Glomerular visceral epithelial cell (primary cell): ENCODE data around the gene ELOVL3.
"Not testable (repeated sequence)": the region's sequence is repeated elsewhere in the genome, so short reads cannot be mapped to it uniquely, and the experiment has no call there.

Source experiments
- DNase-seq: peaks from one replicate; pipeline ENCODE4 v3.0.0-alpha.2; 2016; ENCODE audit errors: extremely low spot score

The ELOVL3 gene

DNA sequence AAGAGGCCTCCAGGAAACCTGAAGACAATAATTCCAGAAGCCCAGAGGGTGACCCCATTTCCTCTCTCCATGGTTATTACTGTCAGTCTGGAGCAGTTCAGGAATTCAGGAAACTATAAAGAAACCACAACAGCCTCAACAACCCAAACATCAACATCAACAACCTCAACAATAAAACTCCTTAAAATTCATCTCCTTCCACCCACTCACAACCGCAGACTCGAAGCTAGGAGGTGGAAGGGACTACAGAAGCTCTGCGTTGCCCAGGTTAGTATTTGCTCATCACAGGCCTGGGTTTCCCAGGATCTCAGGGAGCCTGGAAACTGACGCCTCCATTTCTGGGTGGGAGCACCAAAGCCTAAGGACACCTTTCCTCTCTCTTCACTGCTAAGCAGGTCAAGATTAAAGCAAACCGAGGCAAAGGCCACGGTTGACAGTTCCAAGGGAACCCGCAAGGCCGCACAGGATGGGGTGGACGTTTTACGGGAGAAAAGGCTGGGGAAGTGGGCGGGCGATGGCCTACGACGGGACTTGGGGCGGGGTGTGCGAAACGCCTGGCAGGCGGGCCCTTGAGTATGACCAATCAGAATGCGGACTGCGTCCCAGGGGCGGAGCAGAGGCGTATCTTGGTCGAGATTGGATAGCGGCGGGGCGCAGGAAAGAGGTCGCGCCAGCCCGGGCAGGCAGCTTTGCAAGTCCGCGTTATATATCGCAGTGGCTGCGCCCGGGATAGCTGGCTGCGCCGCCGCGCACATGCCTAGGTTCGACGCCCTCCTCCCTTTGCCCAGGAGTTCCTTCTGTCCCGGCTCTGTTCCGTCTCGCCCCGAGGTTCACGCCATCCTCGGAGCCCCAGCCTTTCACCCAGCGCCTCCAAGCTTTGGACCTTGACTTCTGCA, at the start of gene ELOVL3:
ELOVL3 (plus strand) TSS at position 654 of the 896 bp plus-strand sequence. CDS start 250 bp downstream, outside the sequence.
- DNase-seq: peak; percentile 78

- no peak for DNase-seq
Observed at GRCh38 chr10:102184606-102185005, 41.5 kb upstream of the ELOVL3 start.

- DNase-seq: no peak
Observed at GRCh38 chr10:102185272-102185671, 40.8 kb upstream of the ELOVL3 start.

DNA sequence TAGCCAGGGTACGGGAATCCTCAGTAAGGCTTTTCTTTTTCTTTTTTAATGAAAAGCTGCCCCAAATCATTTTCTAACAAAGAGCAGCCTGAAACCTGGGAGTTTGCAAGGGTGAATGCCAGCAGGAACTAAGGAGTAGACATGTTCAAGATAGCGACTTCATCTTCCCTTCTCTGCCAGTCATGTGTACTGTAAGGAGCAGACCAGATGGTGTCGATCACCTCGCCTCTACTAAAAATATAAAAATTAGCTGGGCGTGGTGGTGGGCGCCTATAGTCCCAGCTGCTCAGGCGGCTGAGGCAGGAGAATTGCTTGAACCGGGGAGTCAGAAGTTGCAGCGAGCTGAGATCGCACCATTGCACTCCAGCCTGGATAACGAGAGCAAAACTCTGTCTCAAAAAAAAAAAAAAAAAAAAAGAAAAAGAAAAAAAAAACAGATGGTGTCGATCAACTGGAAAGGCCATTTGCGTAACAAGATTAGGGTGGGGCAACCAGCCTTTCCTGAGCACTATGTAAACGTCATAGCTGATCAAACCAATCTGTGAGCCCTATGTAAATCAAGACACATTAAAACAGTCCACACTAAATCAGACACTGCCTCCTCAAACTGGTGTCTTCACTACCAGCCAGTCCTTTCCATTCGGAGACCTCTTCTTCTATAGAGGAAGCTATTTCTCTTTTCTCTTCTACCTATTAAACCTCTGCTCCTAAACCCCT, 40.1 kb upstream of the ELOVL3 start:
- no peak for DNase-seq

DNA sequence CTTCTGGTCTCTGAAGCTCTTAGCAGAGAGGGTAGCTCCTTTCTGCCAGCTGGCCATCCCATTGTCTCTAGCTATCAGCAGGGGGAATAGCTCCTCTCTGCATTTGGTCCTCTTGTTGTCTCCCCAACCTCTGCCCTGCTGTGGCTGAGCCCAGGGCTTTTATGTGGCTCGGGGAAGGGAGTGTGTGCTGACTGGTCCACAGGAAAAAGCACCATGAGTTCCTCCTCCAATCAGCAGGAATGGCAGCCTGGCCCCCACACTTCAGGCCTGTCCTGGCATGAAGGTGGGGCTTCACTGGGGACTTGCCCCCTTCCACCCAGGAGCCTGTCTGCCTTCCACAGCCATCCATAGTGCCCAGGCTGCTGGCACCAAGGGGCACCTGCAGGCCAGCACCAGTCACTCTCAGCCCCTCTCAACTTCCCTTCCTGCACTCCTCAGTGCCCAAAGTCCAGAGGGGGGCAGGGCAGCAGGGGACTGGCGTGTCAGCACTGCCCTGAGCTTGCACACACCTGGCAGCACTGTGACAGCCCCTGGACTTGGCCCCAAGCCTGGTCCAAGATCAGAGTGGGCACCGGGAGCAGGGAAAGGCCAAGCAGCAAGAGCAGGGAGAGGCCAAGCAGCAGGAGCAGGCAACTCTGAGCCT, 37.7 kb upstream of the ELOVL3 start:
- no peak for DNase-seq

DNA sequence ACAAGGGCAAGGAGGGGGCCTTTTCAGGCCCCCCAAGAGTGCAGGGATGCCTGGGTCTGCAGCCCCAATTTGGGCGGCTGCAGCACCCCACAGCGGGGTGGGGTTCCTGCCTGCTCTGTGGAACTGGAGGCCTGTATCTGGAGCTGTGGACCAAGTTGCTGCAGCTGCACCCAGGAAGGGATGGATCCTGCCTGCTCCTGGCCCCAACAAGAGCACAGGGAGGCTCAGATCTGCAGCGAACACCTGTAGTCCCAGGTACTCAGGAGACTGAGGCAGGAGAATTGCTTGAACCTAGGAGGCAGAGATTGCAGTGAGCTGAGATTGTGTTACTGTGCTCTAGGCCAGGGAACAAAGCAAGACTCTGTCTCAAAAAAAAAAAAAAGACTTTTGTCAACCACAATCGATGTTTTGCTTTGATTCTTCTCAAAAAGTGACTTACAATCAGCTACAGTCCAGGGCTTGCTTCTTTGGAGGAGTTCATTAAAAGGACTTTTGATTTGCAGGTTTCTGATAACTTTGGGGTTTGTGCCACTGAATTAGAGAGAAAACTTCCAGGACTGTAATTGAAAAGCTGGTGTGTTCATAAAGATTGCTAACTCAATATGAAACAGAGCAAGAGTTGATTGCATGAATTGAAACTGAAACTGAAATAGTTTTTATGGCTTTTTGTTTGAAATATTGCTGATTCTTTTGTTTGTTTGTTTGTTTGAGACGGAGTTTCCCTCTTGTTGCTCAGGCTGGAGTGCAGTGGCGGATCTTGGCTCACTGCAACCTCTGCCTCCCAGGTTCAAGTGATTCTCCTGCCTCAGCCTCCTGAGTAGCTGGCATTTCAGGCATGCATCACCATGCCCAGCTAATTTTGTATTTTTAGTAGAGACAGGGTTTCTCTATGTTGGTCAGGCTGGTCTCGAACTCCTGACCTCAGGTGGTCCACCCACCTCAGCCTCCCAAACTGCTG, 36.9 kb upstream of the ELOVL3 start:
- DNase-seq: not testable (repeated sequence)

DNA sequence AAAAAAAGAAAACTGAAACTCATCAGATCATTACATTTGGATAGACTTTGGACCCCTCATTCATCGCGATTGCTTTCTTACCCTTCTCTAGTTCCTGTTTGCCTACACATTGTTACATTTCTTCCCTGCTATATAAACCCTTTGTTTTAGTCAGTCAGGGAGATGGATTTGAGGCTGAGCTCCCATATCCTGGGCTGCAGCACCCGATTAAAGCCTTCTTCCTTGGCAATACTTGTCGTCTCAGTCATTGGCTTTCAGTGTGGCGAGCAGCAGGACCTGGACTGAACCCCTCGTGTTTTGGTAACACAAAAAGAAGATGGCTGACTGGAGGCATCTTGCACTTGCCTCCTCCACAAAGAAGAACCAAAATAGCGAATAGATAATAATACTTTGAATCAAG, 34.1 kb upstream of the ELOVL3 start:
- DNase-seq: no peak

GRCh38 chr10:102195296-102195870, 30.7 kb upstream of the ELOVL3 start:
- no peak for DNase-seq

GRCh38 chr10:102196893-102197292, 29.2 kb upstream of the ELOVL3 start:
- DNase-seq: no peak

DNA sequence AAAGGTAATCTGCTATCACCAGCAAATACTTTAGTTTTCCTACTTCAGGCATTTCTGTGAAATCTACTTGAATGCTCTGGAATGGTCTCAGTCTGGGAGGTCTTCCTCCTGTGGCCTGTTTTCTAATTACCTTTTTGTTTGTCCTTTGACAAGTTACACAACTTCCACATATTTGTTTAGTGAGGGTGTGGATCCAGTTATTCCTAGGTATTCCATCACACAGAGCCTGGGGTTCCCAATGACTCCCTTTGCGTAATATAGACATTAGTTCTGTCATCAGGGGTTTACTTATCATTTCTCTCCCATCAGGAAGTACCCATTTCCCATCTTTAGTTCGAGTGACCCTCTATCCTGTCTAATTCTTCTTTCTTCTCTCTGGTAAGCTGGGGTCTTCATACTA, 28.1 kb upstream of the ELOVL3 start:
- no peak for DNase-seq

- DNase-seq: no peak
Observed at GRCh38 chr10:102200751-102201640, 25.1 kb upstream of the ELOVL3 start.

- DNase-seq: no peak
Observed at GRCh38 chr10:102202386-102202785, 23.7 kb upstream of the ELOVL3 start.

- DNase-seq: no peak
Observed at GRCh38 chr10:102208311-102209035, 17.6 kb upstream of the ELOVL3 start.

DNA sequence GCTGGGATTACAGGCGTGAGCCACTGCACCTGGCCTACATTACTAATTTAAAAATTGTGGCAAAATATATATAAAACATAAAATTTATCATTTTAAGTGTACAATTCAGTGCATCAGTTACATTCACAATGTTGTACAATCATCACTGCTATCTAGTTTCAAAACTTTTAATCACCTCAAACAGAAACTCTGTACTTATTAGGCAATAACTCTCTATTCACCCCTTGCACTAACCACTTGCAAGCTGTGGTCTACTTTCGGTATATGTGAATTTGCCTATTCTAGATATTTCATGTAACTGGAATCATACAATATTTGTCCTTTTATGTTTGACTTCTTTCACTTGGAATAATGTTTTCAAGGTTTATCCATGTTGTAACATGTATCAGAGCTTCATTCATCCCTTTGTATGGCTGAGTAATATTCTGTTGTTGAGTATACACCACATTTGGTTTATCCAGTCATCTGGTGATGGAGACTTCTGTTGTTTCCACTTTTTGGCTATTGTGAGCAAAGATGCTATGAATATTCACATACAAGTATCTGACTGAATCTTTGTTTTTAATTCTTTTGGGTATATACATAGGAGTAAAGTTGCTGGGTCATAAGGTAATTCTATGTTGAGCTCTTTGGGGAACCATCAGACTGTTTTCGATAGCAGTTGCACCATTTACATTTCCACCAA, 14.3 kb upstream of the ELOVL3 start:
- DNase-seq: no peak

- DNase-seq: not testable (repeated sequence)
Observed at GRCh38 chr10:102213599-102213998, 12.5 kb upstream of the ELOVL3 start.

GRCh38 chr10:102219370-102219769, 6.7 kb upstream of the ELOVL3 start:
- DNase-seq: no peak

DNA sequence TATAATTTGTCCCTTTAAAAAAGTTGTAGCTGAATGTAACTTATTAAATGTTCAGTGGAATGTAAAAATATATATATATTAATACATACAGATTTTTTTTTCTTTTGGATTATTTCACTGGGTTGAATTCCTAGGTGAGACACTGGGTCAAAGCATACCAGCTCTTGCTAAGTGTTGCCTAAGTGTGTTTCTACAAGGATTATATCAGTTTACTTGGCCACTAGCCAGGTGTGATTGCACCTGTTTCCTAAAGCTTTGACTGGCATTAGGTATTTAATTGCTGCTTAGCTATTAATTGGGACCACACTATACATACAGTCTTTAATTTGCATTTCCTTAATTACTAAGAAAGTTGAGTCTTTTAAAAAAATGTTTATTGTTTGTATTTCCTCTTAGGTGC, 5.5 kb upstream of the ELOVL3 start:
- no peak for DNase-seq

- DNase-seq: no peak
Observed at GRCh38 chr10:102222797-102223196, 3.3 kb upstream of the ELOVL3 start.

DNA sequence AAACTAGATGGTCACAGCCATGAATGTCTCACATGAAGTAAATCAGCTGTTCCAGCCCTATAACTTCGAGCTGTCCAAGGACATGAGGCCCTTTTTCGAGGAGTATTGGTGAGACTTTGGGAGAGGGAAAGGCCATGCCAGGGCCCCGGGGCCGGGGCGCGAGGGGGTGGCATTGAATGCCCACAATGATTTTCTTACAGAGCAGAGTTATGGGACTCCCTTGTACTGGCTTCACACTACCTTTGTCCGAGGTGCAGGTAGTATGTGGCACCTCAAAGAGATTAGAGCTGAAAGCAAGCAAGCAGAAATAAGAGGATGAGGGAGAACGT, 407 bp downstream of the ELOVL3 start:
- DNase-seq: no peak
